ENCODE data around the gene GOLGA6L10. TPM values are rescaled to one million over a fixed set of nuclear protein-coding genes. Genes with fewer than 3 reads are reported as not detected.
"Not testable (repeated sequence)": the region's sequence is repeated elsewhere in the genome, so short reads cannot be mapped to it uniquely, and the experiment has no call there.

GOLGA6L10 gene
- total RNA-seq, 1 experiment from 2014 or later, result 1.1 TPM

DNA sequence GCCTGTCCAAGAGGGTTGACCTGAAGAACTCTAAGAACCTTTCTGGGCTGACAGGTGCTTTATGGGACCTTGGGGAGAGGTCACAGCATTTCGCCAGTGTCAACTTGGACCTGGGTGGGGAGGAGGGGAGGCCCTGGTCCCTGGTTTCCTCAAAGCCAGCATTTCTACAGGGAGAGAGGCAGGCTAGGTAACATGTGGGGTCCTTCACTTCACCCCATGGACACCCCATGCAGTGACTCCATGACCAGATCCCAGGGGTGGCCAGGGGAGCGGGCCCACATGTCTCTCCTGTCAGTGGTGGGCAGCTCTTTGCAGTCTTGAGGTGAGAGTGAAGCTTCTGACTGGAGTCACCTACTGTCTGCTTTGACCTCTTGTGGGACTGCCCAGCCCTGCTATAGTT lies 35.8 kb downstream of the GOLGA6L10 start:
- no peaks in the 10 kb centered on the region for H3K4me1 ChIP-seq (ENCODE audit: insufficient read depth, low read length)
- H4K20me1 ChIP-seq (ENCODE audit: low read length), result no peaks in the 10 kb centered on the region
- intact Hi-C loops (cut with micrococcal nuclease), result no loop called here
- no peak overlapping the region for H3K27ac ChIP-seq (ENCODE audit: low read length)
- ChIA-PET CTCF (no interaction called here), POLR2A (ENCODE audit: unreplicated experiment) (no interaction called here)
- no peak overlapping the region for H2AFZ ChIP-seq (ENCODE audit: low read length)
- ATAC-seq (no peak), DNase-seq (no peak)
- H3K79me2 ChIP-seq (ENCODE audit: low read length), result no peaks in the 10 kb centered on the region
- H3K9me3 ChIP-seq (ENCODE audit: low read length), result no peaks in the 10 kb centered on the region
- H3K9me2 ChIP-seq (replicated peaks; ENCODE audit: low read length), result no peaks in the 10 kb centered on the region
- H3K9ac ChIP-seq (ENCODE audit: low read length), result no peak overlapping the region
- H3K36me3 ChIP-seq (ENCODE audit: low read depth, low read length), result no peaks in the 10 kb centered on the region
- no peak overlapping the region for H3K4me2 ChIP-seq (ENCODE audit: low read length)
- H3K4me3 ChIP-seq (ENCODE audit: low read length), result no peak overlapping the region
- no TSS peak for BruUV-seq (replicated peaks)
- TF ChIP-seq EZH2 (IDR thresholded peaks at IDR 0.05; ENCODE audit: low read length, unreplicated experiment) (no peak), EZH2phosphoT487 (IDR thresholded peaks at IDR 0.05; ENCODE audit: borderline replicate concordance, low read length) (no peak)
- TF ChIP-seq, protein P1, sequence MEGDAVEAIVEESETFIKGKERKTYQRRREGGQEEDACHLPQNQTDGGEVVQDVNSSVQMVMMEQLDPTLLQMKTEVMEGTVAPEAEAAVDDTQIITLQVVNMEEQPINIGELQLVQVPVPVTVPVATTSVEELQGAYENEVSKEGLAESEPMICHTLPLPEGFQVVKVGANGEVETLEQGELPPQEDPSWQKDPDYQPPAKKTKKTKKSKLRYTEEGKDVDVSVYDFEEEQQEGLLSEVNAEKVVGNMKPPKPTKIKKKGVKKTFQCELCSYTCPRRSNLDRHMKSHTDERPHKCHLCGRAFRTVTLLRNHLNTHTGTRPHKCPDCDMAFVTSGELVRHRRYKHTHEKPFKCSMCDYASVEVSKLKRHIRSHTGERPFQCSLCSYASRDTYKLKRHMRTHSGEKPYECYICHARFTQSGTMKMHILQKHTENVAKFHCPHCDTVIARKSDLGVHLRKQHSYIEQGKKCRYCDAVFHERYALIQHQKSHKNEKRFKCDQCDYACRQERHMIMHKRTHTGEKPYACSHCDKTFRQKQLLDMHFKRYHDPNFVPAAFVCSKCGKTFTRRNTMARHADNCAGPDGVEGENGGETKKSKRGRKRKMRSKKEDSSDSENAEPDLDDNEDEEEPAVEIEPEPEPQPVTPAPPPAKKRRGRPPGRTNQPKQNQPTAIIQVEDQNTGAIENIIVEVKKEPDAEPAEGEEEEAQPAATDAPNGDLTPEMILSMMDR (conservative IDR thresholded peaks at IDR 0.05; ENCODE audit: low read depth, low read length), result no peak
- no peaks in the 10 kb centered on the region for H3F3A ChIP-seq (ENCODE audit: low read length, unreplicated experiment)
- no peaks in the 10 kb centered on the region for H3K27me3 ChIP-seq (ENCODE audit: low read length)

- no peak overlapping the region for H3K4me3 ChIP-seq (ENCODE audit: low read length)
- no peaks in the 10 kb centered on the region for H4K20me1 ChIP-seq (ENCODE audit: low read length)
- POLR2A ChIA-PET (ENCODE audit: unreplicated experiment), result no interaction called here
- H3K4me1 ChIP-seq (ENCODE audit: insufficient read depth, low read length), result no peaks in the 10 kb centered on the region
- no peak overlapping the region for H3K4me2 ChIP-seq (ENCODE audit: low read length)
- no peak overlapping the region for H3K27ac ChIP-seq (ENCODE audit: low read length)
- TF ChIP-seq EZH2 (IDR thresholded peaks at IDR 0.05; ENCODE audit: low read length, unreplicated experiment) (no peak), EZH2phosphoT487 (IDR thresholded peaks at IDR 0.05; ENCODE audit: borderline replicate concordance, low read length) (no peak)
- TF ChIP-seq, protein P1 (conservative IDR thresholded peaks at IDR 0.05; ENCODE audit: low read depth, low read length), result no peak
- no TSS peak for BruUV-seq (replicated peaks)
- no peaks in the 10 kb centered on the region for H3K79me2 ChIP-seq (ENCODE audit: low read length)
- CTCF ChIA-PET, result no interaction called here
- no peak overlapping the region for H3K9ac ChIP-seq (ENCODE audit: low read length)
- intact Hi-C loops (cut with micrococcal nuclease), result no loop called here
- no peaks in the 10 kb centered on the region for H3K9me3 ChIP-seq (ENCODE audit: low read length)
- ATAC-seq, result peak; percentile 43
- H3F3A ChIP-seq (ENCODE audit: low read length, unreplicated experiment), result no peaks in the 10 kb centered on the region
- no peaks in the 10 kb centered on the region for H3K9me2 ChIP-seq (replicated peaks; ENCODE audit: low read length)
- no peaks in the 10 kb centered on the region for H3K27me3 ChIP-seq (ENCODE audit: low read length)
- DNase-seq, result no peak
- no peaks in the 10 kb centered on the region for H3K36me3 ChIP-seq (ENCODE audit: low read depth, low read length)
- H2AFZ ChIP-seq (ENCODE audit: low read length), result no peak overlapping the region
Observed at GRCh38 chr15:82312586-82313349, 36.5 kb downstream of the GOLGA6L10 start.

- H3K9me3 ChIP-seq (ENCODE audit: low read length); H3K79me2 ChIP-seq (ENCODE audit: low read length); H3K27ac ChIP-seq (ENCODE audit: low read length); BruUV-seq (replicated peaks); ATAC-seq; H3K4me3 ChIP-seq (ENCODE audit: low read length); H3F3A ChIP-seq (ENCODE audit: low read length, unreplicated experiment); H3K9ac ChIP-seq (ENCODE audit: low read length); H3K4me1 ChIP-seq (ENCODE audit: insufficient read depth, low read length); H3K36me3 ChIP-seq (ENCODE audit: low read depth, low read length); H3K27me3 ChIP-seq (ENCODE audit: low read length); CTCF ChIA-PET; DNase-seq; H4K20me1 ChIP-seq (ENCODE audit: low read length); H3K4me2 ChIP-seq (ENCODE audit: low read length); H2AFZ ChIP-seq (ENCODE audit: low read length); H3K9me2 ChIP-seq (replicated peaks; ENCODE audit: low read length); POLR2A ChIA-PET (ENCODE audit: unreplicated experiment); intact Hi-C loops (cut with micrococcal nuclease): not testable (repeated sequence)
Observed at GRCh38 chr15:82311321-82311720, 38.0 kb downstream of the GOLGA6L10 start.
